Measurements from ENCODE around the gene CMC1.

The CMC1 gene

DNA sequence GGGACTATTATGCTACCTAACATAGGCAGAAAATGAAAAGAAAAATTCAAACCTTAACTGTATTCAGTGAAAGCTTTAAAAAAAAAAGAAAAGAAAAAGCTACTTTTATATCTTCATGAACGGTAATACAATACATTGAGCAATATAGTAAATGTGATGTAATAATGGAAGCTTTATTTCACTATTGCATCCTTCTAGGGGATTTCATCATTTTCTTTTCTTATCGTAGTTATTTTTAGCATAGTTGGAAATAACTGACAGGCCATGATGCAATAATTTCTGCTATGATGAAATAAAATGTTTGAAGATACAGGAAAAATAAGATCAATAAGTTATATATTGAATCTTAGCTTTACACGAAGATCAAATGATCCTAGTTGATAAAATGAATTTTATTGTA lies 66.8 kb downstream of the CMC1 start:
- peak; percentile 25 to 84 (median 73) for DNase-seq

DNA sequence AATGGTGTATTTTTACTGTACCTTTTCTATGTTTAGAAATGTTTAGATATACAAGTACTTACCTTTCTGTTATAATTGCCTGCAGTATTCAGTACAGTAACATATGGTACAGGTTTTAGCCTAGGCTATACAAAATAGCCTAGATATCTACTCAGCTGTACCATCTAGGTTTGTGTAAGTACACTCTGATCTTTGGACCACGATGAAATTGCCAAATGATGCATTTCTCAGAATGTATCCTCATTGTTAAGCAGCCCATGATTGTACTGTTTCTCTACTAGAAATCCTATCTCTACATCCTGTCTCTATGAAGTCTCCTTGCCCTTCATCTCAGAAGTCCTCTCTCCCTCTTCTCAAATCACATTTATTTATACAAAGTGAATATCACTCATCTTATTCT lies 74.3 kb downstream of the CMC1 start:
- no peak for DNase-seq

DNA sequence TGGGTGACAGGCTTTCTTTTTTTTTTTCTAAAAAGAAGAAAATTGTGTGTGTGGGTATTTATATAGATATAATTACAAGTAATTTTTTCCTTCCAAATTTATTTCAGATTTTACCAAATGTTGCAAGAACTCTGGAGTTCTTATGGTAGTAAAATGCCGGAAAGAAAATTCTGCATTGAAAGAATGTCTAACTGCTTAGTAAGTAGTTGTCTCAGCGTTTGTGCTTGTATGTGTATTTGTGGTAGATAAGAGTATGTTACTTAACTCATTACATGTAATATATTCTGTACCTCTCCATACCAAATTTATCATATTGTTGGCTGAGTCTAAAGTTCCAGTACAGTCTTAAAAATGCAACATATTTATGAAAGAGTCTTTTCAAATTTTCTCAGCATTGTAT lies 74.8 kb downstream of the CMC1 start:
- DNase-seq, result no peak

DNA sequence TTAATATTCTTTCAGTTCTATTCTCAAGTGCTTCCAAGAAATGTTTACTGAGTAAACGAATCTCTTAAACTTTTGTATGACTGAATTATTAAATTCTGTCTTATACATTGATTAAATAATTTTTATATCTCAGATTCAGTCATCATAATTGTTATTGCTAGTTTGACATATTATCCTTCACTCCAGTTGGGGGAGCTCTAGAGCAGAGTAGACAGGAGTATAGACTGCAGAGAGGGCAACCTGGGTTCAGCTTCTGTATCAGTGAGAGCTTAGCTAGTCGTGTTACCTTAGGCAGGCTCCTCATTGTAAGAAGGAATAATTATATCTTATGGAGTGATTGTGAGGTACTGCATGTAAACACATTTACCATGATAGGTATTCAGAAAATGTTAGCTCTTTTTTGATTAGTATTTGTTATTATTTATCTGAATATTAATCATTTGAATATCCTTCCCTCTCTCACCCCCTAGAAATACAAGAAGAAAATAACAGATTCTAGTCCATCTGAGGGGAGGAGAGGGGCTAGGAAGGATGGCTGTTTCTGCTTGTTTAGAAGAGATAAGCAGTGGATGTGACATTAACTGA lies 76.1 kb downstream of the CMC1 start:
- DNase-seq, result peak; percentile 58 to 62 (median 59)

DNA sequence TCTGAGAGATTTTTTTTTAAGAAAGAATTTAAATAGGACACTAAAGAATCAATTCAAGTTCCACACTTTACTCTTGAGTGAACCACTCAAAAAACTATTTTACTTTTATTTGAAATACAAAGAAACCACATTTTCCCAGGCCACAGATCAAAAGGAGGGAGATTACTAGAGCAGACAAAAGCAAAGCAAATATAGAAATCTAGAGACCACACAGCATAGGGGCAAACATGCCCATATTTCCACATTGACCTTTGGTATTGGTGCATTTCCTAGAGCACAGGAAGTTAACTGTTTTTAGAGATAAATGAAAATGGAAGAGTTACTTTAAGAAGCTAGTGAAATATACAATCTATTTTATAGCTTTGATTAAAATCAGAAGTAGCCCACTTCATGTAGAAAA lies 79.6 kb downstream of the CMC1 start:
- DNase-seq, result no peak

DNA sequence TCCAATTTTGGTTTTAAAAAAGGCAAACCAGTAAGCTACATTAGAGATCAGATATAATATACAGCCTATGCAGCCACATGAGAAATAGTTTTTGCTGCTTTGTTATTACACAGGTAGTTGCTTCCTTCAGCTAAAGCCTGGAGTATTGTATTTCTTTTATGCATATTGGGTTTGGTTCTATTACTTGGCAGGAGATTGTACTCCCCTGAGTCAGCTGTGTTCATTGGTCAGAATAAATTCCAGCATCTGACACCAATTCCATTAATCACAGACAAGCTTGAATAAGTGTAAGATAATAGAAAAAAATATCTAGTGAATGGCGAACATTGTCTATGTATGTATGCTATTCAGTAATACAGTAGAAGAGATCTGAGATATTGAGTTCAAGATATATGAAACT lies 81.0 kb downstream of the CMC1 start:
- DNase-seq, result no peak

DNA sequence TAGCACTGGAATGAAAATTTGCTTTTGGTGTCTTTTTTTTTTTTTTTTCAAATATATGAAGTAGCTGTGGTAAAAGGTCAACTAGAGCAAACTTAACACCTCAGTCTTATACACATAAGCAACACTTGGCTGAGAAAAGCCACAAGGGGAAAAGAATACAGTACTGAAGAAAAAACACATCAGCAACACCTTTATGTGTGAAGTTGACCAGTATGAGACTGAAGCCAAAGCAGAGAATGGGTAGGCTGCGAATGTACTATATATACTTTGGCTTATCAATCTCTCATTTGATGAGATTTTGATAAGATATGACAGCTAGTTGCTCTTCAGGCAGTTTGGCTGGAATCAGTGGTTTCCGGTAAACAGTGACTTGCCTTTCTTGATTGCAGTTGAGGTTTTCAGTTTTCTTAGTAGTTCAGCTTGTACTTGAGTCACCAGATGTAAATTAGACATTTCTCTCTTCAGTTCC lies 85.1 kb downstream of the CMC1 start:
- peak in 2 of 3 donors; percentile 30 to 46 for DNase-seq

DNA sequence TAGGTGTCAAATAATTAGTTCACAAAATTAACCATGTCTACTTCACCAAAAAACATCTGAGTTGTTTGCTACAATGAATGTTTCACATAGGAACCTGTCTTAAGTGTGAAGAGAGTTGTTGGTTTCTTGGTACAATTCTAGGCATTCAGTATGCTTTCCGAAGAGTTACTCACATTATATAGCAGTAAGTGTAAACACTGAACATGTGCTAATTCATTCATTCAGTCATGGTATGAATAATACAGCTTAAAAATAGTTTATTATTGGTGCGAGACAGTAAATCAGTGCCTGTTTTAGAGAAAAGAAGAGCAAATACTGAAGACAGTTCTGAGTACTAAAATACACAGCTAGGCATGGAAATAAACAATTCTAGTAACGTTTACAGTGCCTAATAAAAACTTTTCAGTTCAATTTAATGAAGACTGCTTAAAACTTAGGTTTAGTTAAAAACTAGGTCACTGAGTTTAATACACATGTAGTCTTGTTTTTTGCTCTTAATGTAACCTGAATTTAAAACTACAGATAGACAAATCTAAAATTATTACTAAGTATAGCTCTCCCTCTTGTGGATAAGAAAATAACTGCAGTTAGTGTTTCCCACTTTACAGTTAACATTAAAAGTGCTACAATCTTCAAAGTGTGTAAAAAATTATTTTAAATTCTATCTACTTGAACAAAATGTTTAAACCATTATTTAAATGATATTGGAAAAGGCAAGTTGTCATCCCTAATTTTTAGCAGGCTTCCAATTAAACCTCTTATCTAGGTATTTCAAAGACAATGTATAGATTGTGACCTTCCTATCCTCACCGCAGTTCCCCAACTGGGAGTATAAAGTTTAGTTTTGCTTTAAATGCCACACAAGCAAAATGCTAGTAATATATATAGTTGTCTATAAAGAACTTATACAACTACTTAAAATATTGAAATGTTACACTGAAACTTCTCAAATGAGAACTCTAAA lies 87.1 kb downstream of the CMC1 start:
- DNase-seq, result peak; percentile 47 to 73 (median 69)

DNA sequence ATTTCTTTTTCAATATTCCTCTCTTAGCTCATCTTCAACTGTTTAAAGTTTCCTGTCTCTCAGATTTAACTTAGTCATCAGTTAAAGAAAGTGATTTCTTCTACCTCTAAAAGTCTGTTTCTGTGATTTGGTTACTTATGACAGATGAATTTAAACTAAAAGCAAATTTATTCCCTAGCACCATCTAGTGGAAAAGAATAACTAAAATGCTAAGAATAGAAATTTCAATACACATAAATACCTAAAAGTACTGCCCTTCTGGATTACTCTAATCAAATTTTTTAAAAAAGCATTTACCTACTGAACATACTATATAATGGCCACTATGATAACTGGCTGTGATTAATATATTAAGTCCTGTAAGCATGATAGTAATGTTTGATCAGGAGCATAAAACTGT lies 93.1 kb downstream of the CMC1 start:
- peak in 1 of 3 donors; percentile 18 for DNase-seq

DNA sequence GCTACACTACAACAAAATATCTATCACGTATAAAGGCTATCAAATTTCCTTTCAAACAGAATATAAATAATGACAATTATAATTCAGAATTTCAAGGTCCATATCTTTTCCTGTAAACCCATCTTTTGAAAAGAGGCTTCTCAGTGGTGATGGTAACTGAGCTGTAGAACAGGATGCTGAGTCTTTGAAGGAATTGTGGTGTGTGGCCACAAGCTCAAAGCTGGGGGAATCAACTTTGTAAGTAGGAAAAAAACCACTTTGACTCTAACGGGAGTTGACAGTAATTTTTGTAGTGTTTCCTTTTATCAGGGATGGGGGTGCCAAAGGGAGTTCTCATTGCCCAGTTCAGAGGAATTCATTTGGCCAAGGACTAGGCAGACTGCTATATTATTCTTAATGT lies 93.8 kb downstream of the CMC1 start:
- DNase-seq, result no peak

DNA sequence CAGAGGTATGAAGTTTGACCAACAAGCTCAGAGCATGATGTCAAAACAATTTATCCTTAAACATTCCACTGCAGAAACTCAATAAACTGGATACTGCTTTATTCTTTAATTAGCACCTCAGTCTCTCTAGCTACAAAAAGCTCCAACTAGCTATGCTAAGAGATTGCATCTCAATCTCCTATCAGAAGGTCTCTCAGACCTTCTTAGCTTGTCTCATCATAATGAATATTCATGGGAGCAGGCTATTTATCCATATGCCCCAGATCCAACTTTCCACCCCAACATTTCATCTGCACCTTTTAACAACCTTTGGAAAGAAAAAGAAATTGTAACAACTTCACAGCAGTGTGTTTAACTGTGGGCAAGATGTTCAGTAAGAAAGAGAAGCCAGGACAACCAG lies 95.8 kb downstream of the CMC1 start:
- no peak for DNase-seq

DNA sequence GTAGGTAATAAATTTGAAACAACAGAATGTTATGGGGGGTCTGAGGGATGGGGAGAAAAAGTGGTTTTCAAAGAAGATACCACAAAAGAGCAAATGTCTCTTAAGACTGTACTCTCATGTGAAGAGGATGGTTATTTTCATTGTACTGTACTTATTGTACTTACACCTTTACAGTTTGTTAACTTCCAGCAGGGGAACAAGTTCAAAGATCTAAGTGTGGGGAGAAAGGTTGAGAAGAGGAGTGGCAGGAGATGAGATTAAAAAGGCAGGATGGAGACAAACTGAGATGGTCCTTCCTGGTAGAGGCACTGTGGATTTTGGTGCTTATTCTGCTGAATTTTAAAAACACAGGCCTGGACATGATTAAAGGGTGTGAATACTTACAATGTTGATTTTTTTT lies 101.7 kb downstream of the CMC1 start:
- DNase-seq, result no peak

DNA sequence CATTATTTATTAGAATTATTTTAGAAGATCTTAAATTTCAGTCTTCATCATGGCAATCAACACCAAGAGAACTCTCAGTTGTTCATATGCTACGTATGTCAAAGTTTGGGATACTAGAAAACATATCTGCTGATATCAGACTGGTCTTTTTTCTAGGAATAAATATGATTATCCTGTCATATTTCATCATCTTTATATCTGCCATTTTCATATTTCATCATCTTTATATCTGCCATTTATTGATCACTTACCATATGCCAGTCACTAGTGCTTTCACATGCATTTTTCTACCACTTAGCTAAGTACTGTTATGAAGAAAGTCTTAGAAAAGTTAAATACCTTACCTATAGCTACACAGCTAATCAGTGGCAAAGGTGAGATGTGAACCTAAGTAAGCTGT lies 104.3 kb downstream of the CMC1 start:
- DNase-seq, result no peak

DNA sequence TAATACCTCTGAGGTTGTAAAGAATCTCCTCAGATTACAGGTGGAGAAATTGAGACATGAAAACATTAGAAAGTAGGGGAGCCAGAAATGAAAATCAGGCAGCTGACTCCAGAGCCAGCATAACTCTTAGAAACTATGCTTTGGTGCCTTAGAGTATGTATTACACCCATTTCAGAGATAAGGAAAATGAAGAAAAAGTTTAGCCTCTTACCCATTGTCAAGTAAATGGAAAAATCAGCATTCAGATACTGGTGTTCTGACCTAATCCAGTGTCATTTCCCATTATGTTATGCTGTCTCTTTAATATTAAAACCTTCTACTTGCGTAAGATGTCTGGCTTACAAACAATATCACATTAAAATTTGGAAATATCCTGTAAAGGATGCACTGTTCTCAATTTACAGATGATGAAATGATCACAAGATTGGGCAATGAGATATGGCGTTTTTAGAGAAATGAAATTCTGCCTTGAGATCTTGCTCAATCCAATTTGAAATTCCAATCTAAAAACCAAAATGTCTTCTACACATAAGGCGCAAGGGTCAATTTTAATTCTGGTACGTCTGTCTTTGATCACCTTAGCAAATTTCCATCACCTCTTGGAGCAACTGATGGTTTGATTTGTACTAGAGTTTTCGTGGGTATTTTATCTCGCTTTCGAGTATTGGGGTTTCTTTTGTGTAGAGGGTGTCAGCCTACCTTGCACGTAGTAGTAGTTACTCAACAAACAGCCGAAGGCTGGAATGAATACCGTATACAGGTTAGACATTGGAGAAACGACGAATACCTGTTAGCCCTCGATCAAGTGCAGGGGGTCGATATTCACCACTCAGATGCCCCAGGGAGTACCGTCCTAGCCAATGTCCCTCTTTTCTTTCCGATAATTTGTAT lies 106.2 kb downstream of the CMC1 start:
- DNase-seq, result peak; percentile 76 to 96 (median 95)

DNA sequence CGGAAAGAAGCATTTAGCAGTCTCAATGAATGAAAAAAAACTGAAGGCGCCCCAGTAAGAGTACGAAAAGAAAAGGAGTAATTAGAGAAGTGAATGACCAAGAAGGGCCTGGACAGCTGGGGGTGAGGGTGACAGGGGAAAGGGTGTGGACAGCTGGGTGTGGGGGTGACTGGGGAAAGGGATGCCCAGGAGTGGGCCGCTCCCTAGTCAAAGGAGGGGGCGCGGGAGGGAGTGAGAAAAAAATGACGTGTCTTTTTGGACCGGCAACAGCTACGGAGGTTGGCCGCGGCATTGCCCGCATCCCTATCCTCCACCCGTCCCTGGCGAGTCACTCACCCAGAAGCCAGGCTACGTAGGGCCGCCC lies 106.8 kb downstream of the CMC1 start:
- DNase-seq, result peak; percentile 98 to 100 (median 98)

DNA sequence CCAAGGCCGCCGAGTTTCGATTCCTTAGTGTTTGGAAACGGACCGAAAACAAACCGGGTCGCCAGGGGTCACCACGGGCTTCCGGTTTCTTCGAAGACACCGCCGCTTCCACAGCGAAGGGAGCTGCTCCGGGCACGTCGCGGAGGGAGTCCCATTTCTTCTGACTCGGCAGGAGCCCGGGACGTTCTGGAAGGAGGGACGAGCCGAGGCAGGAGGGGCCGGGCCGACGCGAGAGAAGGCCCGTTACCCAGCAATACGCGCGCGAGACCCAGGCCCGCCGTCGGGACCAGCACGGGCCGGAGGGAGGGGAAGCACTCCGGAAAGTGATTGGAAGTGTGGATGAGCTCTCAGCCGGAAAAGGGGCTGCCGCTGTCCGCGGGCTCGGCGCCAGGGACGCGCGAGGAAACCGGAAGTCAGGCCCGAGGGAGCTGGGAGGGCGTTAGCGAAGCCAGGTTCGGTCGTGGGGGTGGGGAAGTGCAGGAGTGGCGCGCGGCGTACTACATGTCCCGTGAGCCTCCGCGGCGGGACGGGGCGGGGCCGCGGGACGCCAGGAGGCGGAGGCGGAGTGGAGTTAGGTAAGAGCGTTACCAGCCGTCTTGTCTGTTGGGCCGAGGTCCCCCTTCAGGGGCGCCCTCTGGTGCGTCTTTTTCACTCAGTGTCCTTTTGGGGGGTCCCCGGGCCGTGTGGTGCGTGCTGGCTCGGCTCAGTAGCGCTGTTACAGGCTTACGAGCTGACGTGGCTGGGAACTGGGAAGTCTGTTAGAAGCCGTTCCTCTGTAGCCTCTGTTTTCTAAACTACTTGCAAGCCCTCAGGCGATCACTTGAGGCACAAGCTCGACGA lies 107.4 kb downstream of the CMC1 start, which contains the start of the genes AZI2 and ZCWPW2:
TSS of gene AZI2 (minus strand) at position 196 of the 840 bp plus-strand sequence. CDS start 8,207 bp downstream, outside the sequence.
TSS of gene ZCWPW2 (plus strand) at position 93 of the 840 bp plus-strand sequence. CDS start 64,348 bp downstream, outside the sequence.
- DNase-seq, result peak; percentile 95 to 99 (median 98)

DNA sequence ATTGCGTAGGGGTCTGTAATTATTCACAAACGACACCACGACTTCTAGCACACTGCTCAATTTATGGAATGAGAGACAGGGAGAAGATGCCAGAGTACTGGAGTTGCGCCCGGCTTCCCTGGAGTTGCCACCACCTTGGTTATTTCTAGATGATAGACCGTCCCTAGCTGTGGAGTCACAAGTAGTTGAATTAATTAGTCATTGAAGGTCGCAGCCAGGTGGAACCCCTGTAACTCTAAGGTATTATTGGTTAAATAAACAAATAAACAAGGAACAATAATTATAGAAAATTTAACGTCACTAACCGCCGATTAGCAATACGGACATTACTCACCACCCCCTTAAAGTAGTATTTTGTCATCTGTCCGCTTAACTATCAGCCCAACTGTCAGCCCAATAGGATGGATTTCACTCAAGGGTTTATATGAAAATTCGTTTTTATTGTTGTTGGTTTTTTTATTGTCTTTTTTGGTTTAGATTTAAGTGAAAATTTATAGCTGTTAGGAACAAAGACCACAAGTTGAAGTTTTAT lies 108.1 kb downstream of the CMC1 start:
- DNase-seq, result peak; percentile 24 to 62 (median 46)

Data from suppressor macrophage treated with lipopolysaccharide for 1 hour (primary cell).